ENCODE results near the gene BAZ1B.

- no peak for TF ChIP-seq CTCF (IDR thresholded peaks at IDR 0.05)
- no peak for TF ChIP-seq POLR2AphosphoS5 (IDR thresholded peaks at IDR 0.05)
- TF ChIP-seq POLR2A (IDR thresholded peaks at IDR 0.05) = no peak
- no peak for TF ChIP-seq EP300 (IDR thresholded peaks at IDR 0.05)
Observed at GRCh38 chr7:73437091-73437490, 85.0 kb downstream of the BAZ1B start.
